K562 (cell line): ENCODE measurements around the gene PCSK6. TPM values are rescaled to one million over a fixed set of nuclear protein-coding genes. Genes with fewer than 3 reads are reported as not detected.

Source experiments
- ATAC-seq: fragments of 200-7000 bp; cut with Tn5 transposase; 3 replicates; pipeline ENCODE4 v1.9.1; 2020; ENCODE audit warnings: moderate library complexity
- BruUV-seq: library from RNA; stranded (reverse); fragments of 400-500 nt; replicated peaks from 2 replicates; lab custom pipeline; 2021; lab: Mats Ljungman, UMichigan
- CTCF ChIA-PET: fragments of 300-600 bp; formaldehyde crosslinking; extraction: SDS; loops from one replicate; lab custom pipeline; 2021; ENCODE audit warnings: low intra/inter-chr PET ratio; lab: Yijun Ruan, JAX
- POLR2A ChIA-PET: fragments of 300-600, 350-650 bp; sonication (Branson Sonifier 250); formaldehyde crosslinking; extraction: SDS; loops from one replicate; lab custom pipeline; 2021; ENCODE audit warnings: antibody characterized with exemption, inconsistent platforms; lab: Yijun Ruan, JAX
- DNase-seq, 4 experiments: peaks; one replicate each; pipeline versions ENCODE4 v3.0.0 to v3.0.0-alpha.2; 2011 to 2018; ENCODE audit warnings: low spot score in 3 of 4, mixed read lengths in 3 of 4; ENCODE audit errors: extremely low read depth in 1 of 4
- FAIRE-seq: peaks from 2 replicates; lab custom pipeline; 2011; peaks lifted over from hg19 to GRCh38; lab: Jason Lieb, UNC
- H2AFZ ChIP-seq: 2 replicates; pipeline ENCODE4 v1.6.0; 2011; ENCODE audit warnings: low read depth, low read length, control low read depth, inconsistent platforms
- H3K27ac ChIP-seq: fragments of 200-600 bp; 3 replicates; pipeline ENCODE4 v1.8.0; 2011; ENCODE audit warnings: low read depth, mild to moderate bottlenecking, control low read depth, inconsistent platforms, low read length, moderate library complexity, mixed read lengths; ENCODE audit errors: extremely low read depth
- H3K27me3 ChIP-seq, 2 experiments: fragments of 300-600 bp in 1 of 2; 2 replicates in 1 of 2; 3 replicates in 1 of 2; pipeline versions ENCODE4 v1.6.0 to v1.8.0; 2011; ENCODE audit warnings: inconsistent platforms in 2 of 2, low read length in 2 of 2, mild to moderate bottlenecking in 1 of 2, mixed read lengths in 1 of 2, moderate library complexity in 1 of 2; ENCODE audit not compliant: control insufficient read depth in 2 of 2, insufficient read depth in 2 of 2
- H3K36me3 ChIP-seq: fragments of 300-600 bp; 3 replicates; pipeline ENCODE4 v1.8.0; 2011; ENCODE audit warnings: mild to moderate bottlenecking, low read length, inconsistent platforms; ENCODE audit not compliant: control insufficient read depth, insufficient read depth
- H3K4me1 ChIP-seq, 2 experiments: fragments of 200-600 bp in 1 of 2; replicated peaks in 1 of 2; 2 replicates in 1 of 2; 3 replicates in 1 of 2; pipeline versions ENCODE4 v1.5.1 to v1.8.0; 2011; ENCODE audit warnings: inconsistent platforms in 2 of 2, low read length in 2 of 2, mild to moderate bottlenecking in 1 of 2, mixed read lengths in 1 of 2, moderate library complexity in 1 of 2; ENCODE audit not compliant: control insufficient read depth in 2 of 2, insufficient read depth in 2 of 2
- H3K4me2 ChIP-seq: 2 replicates; pipeline ENCODE4 v1.6.1; 2011; ENCODE audit warnings: low read length, control low read depth, inconsistent platforms, mixed read lengths; ENCODE audit not compliant: insufficient read depth
- H3K4me3 ChIP-seq: fragments of 200-600 bp; sonication (generic), shearing (Covaris generic); 2 replicates; pipeline ENCODE4 v1.5.1; 2016; ENCODE audit warnings: control low read depth, inconsistent platforms
- H3K79me2 ChIP-seq: fragments of 200-600 bp; 3 replicates; pipeline ENCODE4 v1.8.0; 2011; ENCODE audit warnings: low read length, inconsistent platforms; ENCODE audit not compliant: control insufficient read depth, insufficient read depth
- H3K9ac ChIP-seq, 2 experiments: 2 replicates each; pipeline versions ENCODE4 v1.6.0 to v1.6.1; 2011; ENCODE audit warnings: low read depth in 2 of 2, low read length in 2 of 2, control low read depth in 1 of 2, inconsistent platforms in 1 of 2, mild to moderate bottlenecking in 1 of 2, mixed read lengths in 1 of 2; ENCODE audit not compliant: insufficient read depth in 1 of 2
- H3K9me1 ChIP-seq: one replicate; pipeline ENCODE4 v1.6.0; 2011; ENCODE audit warnings: inconsistent platforms, mild to moderate bottlenecking, low read length, moderate library complexity; ENCODE audit not compliant: control insufficient read depth, insufficient read depth
- H3K9me3 ChIP-seq: replicated peaks from 2 replicates; pipeline ENCODE4 v1.5.1; 2011; ENCODE audit warnings: low read depth, low read length, inconsistent platforms; ENCODE audit not compliant: control insufficient read depth, insufficient read depth
- H4K20me1 ChIP-seq: replicated peaks from 2 replicates; pipeline ENCODE4 v1.6.1; 2011; ENCODE audit warnings: low read length, inconsistent platforms, mixed read lengths; ENCODE audit not compliant: control insufficient read depth, insufficient read depth
- CBX3 ChIP-seq, 2 experiments: IDR thresholded peaks; 1 replicate in 1 of 2; 2 replicates in 1 of 2; pipeline ENCODE4 v1.6.1; 2012; ENCODE audit warnings: inconsistent platforms in 2 of 2, low read length in 2 of 2, borderline replicate concordance in 1 of 2, control low read depth in 1 of 2
- CCAR2 ChIP-seq: fragments of 200-400 bp; formaldehyde crosslinking; IDR thresholded peaks from 2 replicates; pipeline ENCODE4 v1.6.1; 2017; ENCODE audit warnings: mild to moderate bottlenecking, low read depth, low read length
- FOXK1 ChIP-seq: sonication (generic); formaldehyde crosslinking; IDR thresholded peaks from 2 replicates; pipeline ENCODE4 v1.8.0; 2022; ENCODE audit warnings: missing genetic modification reagents, mild to moderate bottlenecking, borderline replicate concordance
- HSF4 ChIP-seq: fragments of 250-450 bp; sonication (Bioruptor Pico); IDR thresholded peaks from 2 replicates; pipeline ENCODE4 v2.1.2; 2022; ENCODE audit warnings: mild to moderate bottlenecking, moderate library complexity, borderline replicate concordance
- KDM4B ChIP-seq, 2 experiments: fragments of 450-650 bp in 1 of 2; sonication (generic) in 1 of 2; IDR thresholded peaks; 2 replicates each; pipeline ENCODE4 v1.6.1; 2016 to 2017; ENCODE audit warnings: borderline replicate concordance in 2 of 2, antibody characterized with exemption in 1 of 2, low read depth in 1 of 2, mild to moderate bottlenecking in 1 of 2
- LEF1 ChIP-seq: fragments of 450-650 bp; IDR thresholded peaks from 2 replicates; pipeline ENCODE4 v1.6.1; 2016; ENCODE audit warnings: mild to moderate bottlenecking
- NONO ChIP-seq, 2 experiments: fragments of 200-400 bp in 1 of 2; fragments of 450-650 bp in 1 of 2; formaldehyde crosslinking in 1 of 2; IDR thresholded peaks; 2 replicates each; pipeline ENCODE4 v1.6.1; 2017; ENCODE audit warnings: low read depth in 2 of 2, mild to moderate bottlenecking in 2 of 2, moderate library complexity in 2 of 2, low read length in 1 of 2
- SRF ChIP-seq, 2 experiments: fragments of 250-450, 450-650 bp in 1 of 2; sonication (Bioruptor Pico) in 1 of 2; sonication (generic) in 1 of 2; formaldehyde crosslinking; IDR thresholded peaks; 2 replicates each; pipeline versions ENCODE4 v1.5.0 to v1.5.1; 2020 to 2022; ENCODE audit warnings: mild to moderate bottlenecking in 1 of 2, missing genetic modification reagents in 1 of 2
- ZNF121 ChIP-seq: sonication (generic); formaldehyde crosslinking; conservative IDR thresholded peaks from 2 replicates; pipeline ENCODE4 v1.8.0; 2022; ENCODE audit warnings: missing genetic modification reagents
- ZNF668 ChIP-seq: fragments of 250-450 bp; sonication (Bioruptor Pico); IDR thresholded peaks from 2 replicates; pipeline ENCODE4 v1.8.0; 2022; ENCODE audit warnings: mild to moderate bottlenecking, inconsistent platforms
- ZNF76 ChIP-seq: fragments of 250-450 bp; sonication (Bioruptor Pico); IDR thresholded peaks from 2 replicates; pipeline ENCODE4 v1.4.0; 2020; ENCODE audit warnings: mild to moderate bottlenecking, moderate library complexity, borderline replicate concordance
- WGBS: fragments of 100-300 bp; shearing (Covaris generic); methylation state at CpG from one replicate; pipeline ENCODE4 v1.1.6; 2016; ENCODE audit warnings: low coverage, mixed read lengths; ENCODE audit not compliant: insufficient coverage; ENCODE audit errors: missing lambda C conversion rate; 5-methylcytosine and 5-hydroxymethylcytosine counted together
- in situ Hi-C: fragments of 300-500 bp; cut with MboI; formaldehyde crosslinking; loops from 4 replicates; pipeline ENCODE4 v1.15.0; 2018; ENCODE audit warnings: inconsistent platforms, mixed read lengths
- intact Hi-C: fragments of 100-400 bp; cut with micrococcal nuclease; formaldehyde crosslinking; loops from 2 replicates; pipeline ENCODE4 v1.14.2; 2022
- polyA plus RNA-seq, 8 experiments: library from polyadenylated mRNA; depleted of rRNA in 4 of 8; stranded (reverse) in 5 of 8; unstranded in 3 of 8; fragments of >200 nt; fragmentation: Nextera tagmentation in 2 of 8; fragmentation: Illumina TruSeq in 1 of 8; extraction: Ambion mirVana in 2 of 8; extraction: Trizol in 1 of 8; gene quantifications; 2 replicates each; pipeline versions ENCODE4 v1.2.1 to v1.2.3, GENCODE V29; 2011 to 2014; ENCODE audit warnings: inconsistent platforms in 1 of 8, missing spikeins in 1 of 8
- total RNA-seq, 7 experiments: library from RNA; depleted of rRNA in 6 of 7; stranded (reverse); fragments of >200 nt in 6 of 7; fragmentation: Illumina TruSeq in 2 of 7; extraction: Trizol in 2 of 7; gene quantifications; 2 replicates each; pipeline versions ENCODE4 v1.2.1 to v1.2.3, GENCODE V29; 2011 to 2021; ENCODE audit warnings: low replicate concordance in 1 of 7
- TF ChIP-seq, protein P1 (sequence below): fragments of 450-650 bp; IDR thresholded peaks from 2 replicates; pipeline ENCODE4 v1.6.1; 2014; ENCODE audit warnings: low read depth, mild to moderate bottlenecking, moderate library complexity, borderline replicate concordance
- TF ChIP-seq, protein P2 (sequence below): fragments of 450-650 bp; IDR thresholded peaks from 2 replicates; pipeline ENCODE4 v1.6.1; 2018; ENCODE audit not compliant: partially characterized antibody

The PCSK6 gene
- total and polyA plus RNA-seq, 9 of the 15 experiments (the other 6 are each of a cell fraction or from before 2014, with no cell fraction given): 2.2 to 32.6 (median 14.5) TPM

DNA sequence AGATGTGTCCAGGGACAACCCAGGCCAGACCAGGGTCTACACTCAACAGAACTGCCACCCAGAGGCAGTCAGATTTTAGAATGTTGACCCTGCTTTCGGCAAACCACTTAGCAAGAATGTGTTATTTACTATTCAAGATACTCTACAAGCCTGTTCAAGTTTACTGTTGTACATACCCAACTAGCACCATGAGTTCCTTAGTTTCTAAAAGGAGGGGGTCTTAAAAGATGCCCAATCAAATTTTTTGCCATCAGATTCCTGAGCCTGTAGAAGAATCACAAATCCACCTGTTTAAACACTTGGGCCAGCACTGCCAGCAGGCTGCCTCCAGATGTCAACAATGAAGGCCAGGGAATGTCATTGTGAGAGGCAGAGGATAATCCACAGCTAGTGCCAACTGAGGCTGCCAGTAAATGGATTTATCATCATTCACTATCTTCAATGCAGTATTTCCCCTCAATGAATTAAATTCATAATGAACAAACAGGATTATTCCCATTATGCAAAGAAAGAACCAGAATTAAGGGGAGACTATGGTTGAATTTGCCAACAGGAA is 150.9 kb downstream of the PCSK6 start:
- ATAC-seq (no peak), FAIRE-seq (no peak), DNase-seq (no peak)
- WGBS: 55% methylated on average over 1 of the region's 1 CpG
- no TSS peak for BruUV-seq
- Histone ChIP-seq H3K9me1 (no peaks in the 10 kb centered on the region), H2AFZ (no peak overlapping the region), H3K4me2 (no peak overlapping the region), H3K27ac (no peak overlapping the region), H3K9me3 (peaks cover 11% of the 10 kb centered on the region), H3K27me3 (no peaks in the 10 kb centered on the region), H3K9ac (no peak overlapping the region), H3K36me3 (0 out of 3 replicates have a peak, but pooled peaks cover 3% of the 10 kb centered on the region), H4K20me1 (no peaks in the 10 kb centered on the region), H3K4me3 (no peak overlapping the region)
- in situ Hi-C loops (no loop called here), intact Hi-C loops (no loop called here)
- POLR2A ChIA-PET: no interaction called here
- CTCF ChIA-PET: no interaction called here
- no peak for TF ChIP-seq SRF (CRISPR knock-in tag; IDR thresholded peaks at IDR 0.05)
- TF ChIP-seq, protein P1, sequence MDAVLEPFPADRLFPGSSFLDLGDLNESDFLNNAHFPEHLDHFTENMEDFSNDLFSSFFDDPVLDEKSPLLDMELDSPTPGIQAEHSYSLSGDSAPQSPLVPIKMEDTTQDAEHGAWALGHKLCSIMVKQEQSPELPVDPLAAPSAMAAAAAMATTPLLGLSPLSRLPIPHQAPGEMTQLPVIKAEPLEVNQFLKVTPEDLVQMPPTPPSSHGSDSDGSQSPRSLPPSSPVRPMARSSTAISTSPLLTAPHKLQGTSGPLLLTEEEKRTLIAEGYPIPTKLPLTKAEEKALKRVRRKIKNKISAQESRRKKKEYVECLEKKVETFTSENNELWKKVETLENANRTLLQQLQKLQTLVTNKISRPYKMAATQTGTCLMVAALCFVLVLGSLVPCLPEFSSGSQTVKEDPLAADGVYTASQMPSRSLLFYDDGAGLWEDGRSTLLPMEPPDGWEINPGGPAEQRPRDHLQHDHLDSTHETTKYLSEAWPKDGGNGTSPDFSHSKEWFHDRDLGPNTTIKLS: no peak
- no peak for TF ChIP-seq FOXK1
- TF ChIP-seq CCAR2: no peak
- no peak for TF ChIP-seq KDM4B (IDR thresholded peaks at IDR 0.05; ENCODE audit: borderline replicate concordance in 2 of 2, low read depth in 1 of 2)
- TF ChIP-seq ZNF668 (CRISPR knock-in tag): no peak
- no peak for TF ChIP-seq ZNF76 (CRISPR knock-in tag)
- no peak for TF ChIP-seq HSF4 (CRISPR knock-in tag)
- TF ChIP-seq NONO (IDR thresholded peaks at IDR 0.05; ENCODE audit: low read depth in 2 of 2, low read length in 1 of 2): no peak
- TF ChIP-seq ZNF121 (CRISPR knock-in tag): no peak
- TF ChIP-seq CBX3 (IDR thresholded peaks at IDR 0.05; ENCODE audit: borderline replicate concordance in 1 of 2, low read length in 2 of 2): no peak
- TF ChIP-seq LEF1: no peak
- TF ChIP-seq, protein P2, sequence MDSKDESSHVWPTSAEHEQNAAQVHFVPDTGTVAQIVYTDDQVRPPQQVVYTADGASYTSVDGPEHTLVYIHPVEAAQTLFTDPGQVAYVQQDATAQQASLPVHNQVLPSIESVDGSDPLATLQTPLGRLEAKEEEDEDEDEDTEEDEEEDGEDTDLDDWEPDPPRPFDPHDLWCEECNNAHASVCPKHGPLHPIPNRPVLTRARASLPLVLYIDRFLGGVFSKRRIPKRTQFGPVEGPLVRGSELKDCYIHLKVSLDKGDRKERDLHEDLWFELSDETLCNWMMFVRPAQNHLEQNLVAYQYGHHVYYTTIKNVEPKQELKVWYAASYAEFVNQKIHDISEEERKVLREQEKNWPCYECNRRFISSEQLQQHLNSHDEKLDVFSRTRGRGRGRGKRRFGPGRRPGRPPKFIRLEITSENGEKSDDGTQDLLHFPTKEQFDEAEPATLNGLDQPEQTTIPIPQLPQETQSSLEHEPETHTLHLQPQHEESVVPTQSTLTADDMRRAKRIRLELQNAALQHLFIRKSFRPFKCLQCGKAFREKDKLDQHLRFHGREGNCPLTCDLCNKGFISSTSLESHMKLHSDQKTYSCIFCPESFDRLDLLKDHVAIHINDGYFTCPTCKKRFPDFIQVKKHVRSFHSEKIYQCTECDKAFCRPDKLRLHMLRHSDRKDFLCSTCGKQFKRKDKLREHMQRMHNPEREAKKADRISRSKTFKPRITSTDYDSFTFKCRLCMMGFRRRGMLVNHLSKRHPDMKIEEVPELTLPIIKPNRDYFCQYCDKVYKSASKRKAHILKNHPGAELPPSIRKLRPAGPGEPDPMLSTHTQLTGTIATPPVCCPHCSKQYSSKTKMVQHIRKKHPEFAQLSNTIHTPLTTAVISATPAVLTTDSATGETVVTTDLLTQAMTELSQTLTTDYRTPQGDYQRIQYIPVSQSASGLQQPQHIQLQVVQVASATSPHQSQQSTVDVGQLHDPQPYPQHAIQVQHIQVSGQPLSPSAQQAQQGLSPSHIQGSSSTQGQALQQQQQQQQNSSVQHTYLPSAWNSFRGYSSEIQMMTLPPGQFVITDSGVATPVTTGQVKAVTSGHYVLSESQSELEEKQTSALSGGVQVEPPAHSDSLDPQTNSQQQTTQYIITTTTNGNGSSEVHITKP: no peak
- TF ChIP-seq, all 486 proteins: peak for 0
- no peaks in the 10 kb centered on the region for H3K79me2 ChIP-seq
- H3K4me1 ChIP-seq: peaks cover 0 to 2% of the 10 kb centered on the region in 2 experiments; a peak in 3 of 5 replicates
